Measurements from ENCODE around the gene APOBEC3A.

GRCh38 chr22:38970551-38970950, 13.1 kb downstream of the APOBEC3A start:
- TF ChIP-seq POLR2AphosphoS5 (IDR thresholded peaks at IDR 0.05) (no peak), CTCF (IDR thresholded peaks at IDR 0.05) (no peak), POLR2A (IDR thresholded peaks at IDR 0.05) (no peak)
